ENCODE results near the gene HACD2. TPM values are rescaled to one million over a fixed set of nuclear protein-coding genes. Genes with fewer than 3 reads are reported as not detected.

HACD2 gene
- polyA plus RNA-seq, 1 of the 3 experiments (the other 2 are of a cell fraction) = 13.8 TPM

- Histone ChIP-seq H3K4me1 (ENCODE audit: control insufficient read depth in 1 of 2, insufficient read depth in 2 of 2, low read depth in 1 of 2, low read length in 1 of 2) (no peaks in the 10 kb centered on the region; a peak in 1 of 4 replicates), H3K79me2 (ENCODE audit: insufficient read depth) (no peaks in the 10 kb centered on the region), H3K27me3 (ENCODE audit: insufficient read depth) (no peaks in the 10 kb centered on the region), H3K36me3 (replicated peaks in 1 of 2; ENCODE audit: control insufficient read depth in 1 of 2, insufficient read depth in 2 of 2, low read length in 1 of 2) (peaks cover 12 to 23% of the 10 kb centered on the region in 2 experiments), H2AFZ (ENCODE audit: low read depth) (no peak overlapping the region), H3K4me2 (no peak overlapping the region), H4K20me1 (ENCODE audit: insufficient read depth) (no peaks in the 10 kb centered on the region), H3K9me3 (no peaks in the 10 kb centered on the region), H3K9me2 (no peaks in the 10 kb centered on the region), H3F3A (replicated peaks; ENCODE audit: insufficient read depth) (no peaks in the 10 kb centered on the region), H3K27ac (ENCODE audit: low read depth in 2 of 2, low read length in 1 of 2) (no peak overlapping the region), H3K4me3 (ENCODE audit: low read depth in 2 of 2, low read length in 1 of 2) (no peak overlapping the region), H3K9ac (no peak overlapping the region)
- DNase-seq = no peak
- ChIA-PET POLR2A (no interaction called here), CTCF (interaction anchor here (0.6 to 2.4 kb wide), 6 partner anchors 11 to 458 kb away, joined by 3 to 10 read pairs (median 3); no protein-coding TSS in a partner anchor)
- TF ChIP-seq NFIC (IDR thresholded peaks at IDR 0.05; ENCODE audit: borderline replicate concordance) (no peak), MXI1 (IDR thresholded peaks at IDR 0.05; ENCODE audit: low read depth, low read length) (no peak), FOXJ3 (CRISPR knock-in tag; IDR thresholded peaks at IDR 0.05) (no peak), ELF1 (IDR thresholded peaks at IDR 0.05) (no peak), FOSL2 (IDR thresholded peaks at IDR 0.05; ENCODE audit: borderline replicate concordance, low read depth) (no peak)
- TF ChIP-seq, protein P1, sequence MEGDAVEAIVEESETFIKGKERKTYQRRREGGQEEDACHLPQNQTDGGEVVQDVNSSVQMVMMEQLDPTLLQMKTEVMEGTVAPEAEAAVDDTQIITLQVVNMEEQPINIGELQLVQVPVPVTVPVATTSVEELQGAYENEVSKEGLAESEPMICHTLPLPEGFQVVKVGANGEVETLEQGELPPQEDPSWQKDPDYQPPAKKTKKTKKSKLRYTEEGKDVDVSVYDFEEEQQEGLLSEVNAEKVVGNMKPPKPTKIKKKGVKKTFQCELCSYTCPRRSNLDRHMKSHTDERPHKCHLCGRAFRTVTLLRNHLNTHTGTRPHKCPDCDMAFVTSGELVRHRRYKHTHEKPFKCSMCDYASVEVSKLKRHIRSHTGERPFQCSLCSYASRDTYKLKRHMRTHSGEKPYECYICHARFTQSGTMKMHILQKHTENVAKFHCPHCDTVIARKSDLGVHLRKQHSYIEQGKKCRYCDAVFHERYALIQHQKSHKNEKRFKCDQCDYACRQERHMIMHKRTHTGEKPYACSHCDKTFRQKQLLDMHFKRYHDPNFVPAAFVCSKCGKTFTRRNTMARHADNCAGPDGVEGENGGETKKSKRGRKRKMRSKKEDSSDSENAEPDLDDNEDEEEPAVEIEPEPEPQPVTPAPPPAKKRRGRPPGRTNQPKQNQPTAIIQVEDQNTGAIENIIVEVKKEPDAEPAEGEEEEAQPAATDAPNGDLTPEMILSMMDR (IDR thresholded peaks at IDR 0.05) = no peak
- TF ChIP-seq, protein P2, sequence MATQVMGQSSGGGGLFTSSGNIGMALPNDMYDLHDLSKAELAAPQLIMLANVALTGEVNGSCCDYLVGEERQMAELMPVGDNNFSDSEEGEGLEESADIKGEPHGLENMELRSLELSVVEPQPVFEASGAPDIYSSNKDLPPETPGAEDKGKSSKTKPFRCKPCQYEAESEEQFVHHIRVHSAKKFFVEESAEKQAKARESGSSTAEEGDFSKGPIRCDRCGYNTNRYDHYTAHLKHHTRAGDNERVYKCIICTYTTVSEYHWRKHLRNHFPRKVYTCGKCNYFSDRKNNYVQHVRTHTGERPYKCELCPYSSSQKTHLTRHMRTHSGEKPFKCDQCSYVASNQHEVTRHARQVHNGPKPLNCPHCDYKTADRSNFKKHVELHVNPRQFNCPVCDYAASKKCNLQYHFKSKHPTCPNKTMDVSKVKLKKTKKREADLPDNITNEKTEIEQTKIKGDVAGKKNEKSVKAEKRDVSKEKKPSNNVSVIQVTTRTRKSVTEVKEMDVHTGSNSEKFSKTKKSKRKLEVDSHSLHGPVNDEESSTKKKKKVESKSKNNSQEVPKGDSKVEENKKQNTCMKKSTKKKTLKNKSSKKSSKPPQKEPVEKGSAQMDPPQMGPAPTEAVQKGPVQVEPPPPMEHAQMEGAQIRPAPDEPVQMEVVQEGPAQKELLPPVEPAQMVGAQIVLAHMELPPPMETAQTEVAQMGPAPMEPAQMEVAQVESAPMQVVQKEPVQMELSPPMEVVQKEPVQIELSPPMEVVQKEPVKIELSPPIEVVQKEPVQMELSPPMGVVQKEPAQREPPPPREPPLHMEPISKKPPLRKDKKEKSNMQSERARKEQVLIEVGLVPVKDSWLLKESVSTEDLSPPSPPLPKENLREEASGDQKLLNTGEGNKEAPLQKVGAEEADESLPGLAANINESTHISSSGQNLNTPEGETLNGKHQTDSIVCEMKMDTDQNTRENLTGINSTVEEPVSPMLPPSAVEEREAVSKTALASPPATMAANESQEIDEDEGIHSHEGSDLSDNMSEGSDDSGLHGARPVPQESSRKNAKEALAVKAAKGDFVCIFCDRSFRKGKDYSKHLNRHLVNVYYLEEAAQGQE (IDR thresholded peaks at IDR 0.05; ENCODE audit: low read depth, low read length) = no peak
- 94% methylated on average over 3 of the region's 3 CpGs for WGBS (ENCODE audit: low lambda C conversion rate)
These were observed 8.7 kb downstream of the HACD2 start for GRCh38 chr3:123576122-123576521.

DNA sequence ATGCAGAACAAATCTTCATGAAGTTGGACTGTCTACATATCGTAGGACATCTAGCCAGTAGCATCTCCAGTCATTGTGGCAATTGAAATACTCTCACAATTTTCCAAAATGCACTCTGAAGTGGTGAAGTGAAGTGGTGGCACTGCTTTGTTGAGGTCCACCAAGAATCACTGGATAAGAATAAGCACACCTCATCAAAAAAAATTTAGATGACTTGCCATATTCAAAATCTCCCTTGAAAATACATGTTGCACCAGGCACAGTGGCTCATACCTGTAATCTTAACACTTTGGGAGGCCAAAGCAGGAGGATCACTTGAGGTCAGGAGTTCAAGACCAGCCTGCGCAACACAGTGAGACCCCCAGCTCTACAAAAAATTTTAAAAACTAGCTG lies 12.9 kb downstream of the HACD2 start:
- Histone ChIP-seq H3K27ac (ENCODE audit: low read depth in 2 of 2, low read length in 1 of 2) (no peak overlapping the region), H3K4me3 (ENCODE audit: low read depth in 2 of 2, low read length in 1 of 2) (no peak overlapping the region), H3K27me3 (ENCODE audit: insufficient read depth) (no peaks in the 10 kb centered on the region), H3K9ac (no peak overlapping the region), H3F3A (replicated peaks; ENCODE audit: insufficient read depth) (no peaks in the 10 kb centered on the region), H2AFZ (ENCODE audit: low read depth) (no peak overlapping the region), H3K36me3 (replicated peaks in 1 of 2; ENCODE audit: control insufficient read depth in 1 of 2, insufficient read depth in 2 of 2, low read length in 1 of 2) (peaks cover 5 to 9% of the 10 kb centered on the region in 2 experiments), H3K79me2 (ENCODE audit: insufficient read depth) (no peaks in the 10 kb centered on the region), H4K20me1 (ENCODE audit: insufficient read depth) (no peaks in the 10 kb centered on the region), H3K4me2 (no peak overlapping the region), H3K9me2 (no peaks in the 10 kb centered on the region), H3K4me1 (ENCODE audit: control insufficient read depth in 1 of 2, insufficient read depth in 2 of 2, low read depth in 1 of 2, low read length in 1 of 2) (peaks cover 0 to 5% of the 10 kb centered on the region in 2 experiments; a peak in 2 of 4 replicates), H3K9me3 (no peaks in the 10 kb centered on the region)
- WGBS (ENCODE audit: low lambda C conversion rate) = 100% methylated on average over 2 of the region's 2 CpGs
- CTCF ChIA-PET = interaction anchor here (1.1 to 5.4 kb wide), 4 partner anchors 12 to 302 kb away, joined by 3 to 46 read pairs (median 4); no protein-coding TSS in a partner anchor
- no peak for DNase-seq
- POLR2A ChIA-PET = no interaction called here
- TF ChIP-seq YY1 (IDR thresholded peaks at IDR 0.05; ENCODE audit: low read depth) = no peak
- TF ChIP-seq RXRA (IDR thresholded peaks at IDR 0.05; ENCODE audit: borderline replicate concordance, low read depth) = no peak
- TF ChIP-seq TAF1 (IDR thresholded peaks at IDR 0.05; ENCODE audit: borderline replicate concordance, low read depth, low read length) = no peak
- TF ChIP-seq TCF12 (IDR thresholded peaks at IDR 0.05) = no peak
- TF ChIP-seq CHD2 (IDR thresholded peaks at IDR 0.05; ENCODE audit: low read length, partially characterized antibody) = no peak
- no peak for TF ChIP-seq USF1 (IDR thresholded peaks at IDR 0.05; ENCODE audit: borderline replicate concordance, low read depth)
- TF ChIP-seq GATA2 (CRISPR knock-in tag; IDR thresholded peaks at IDR 0.05) = no peak
- TF ChIP-seq, protein P2 (IDR thresholded peaks at IDR 0.05; ENCODE audit: low read depth, low read length) = no peak
- no peak for TF ChIP-seq RAD21 (IDR thresholded peaks at IDR 0.05; ENCODE audit: low read length)
- TF ChIP-seq GABPA (IDR thresholded peaks at IDR 0.05; ENCODE audit: low read depth) = no peak
- TF ChIP-seq RCOR1 (IDR thresholded peaks at IDR 0.05; ENCODE audit: low read length) = no peak
- no peak for TF ChIP-seq MEF2A (IDR thresholded peaks at IDR 0.05; ENCODE audit: borderline replicate concordance, low read depth)
- no peak for TF ChIP-seq FOXJ3 (CRISPR knock-in tag; IDR thresholded peaks at IDR 0.05)
- no peak for TF ChIP-seq SMC3 (IDR thresholded peaks at IDR 0.05; ENCODE audit: low read depth, low read length)
- TF ChIP-seq NFIC (IDR thresholded peaks at IDR 0.05; ENCODE audit: borderline replicate concordance) = no peak

All from SK-N-SH (cell line).